Neural cell (in vitro differentiated cells): ENCODE results near the gene DPEP2. TPM values are rescaled to one million over a fixed set of nuclear protein-coding genes. Genes with fewer than 3 reads are reported as not detected.

Experiments
- H2AFZ ChIP-seq: fragments of 200-600, 300-800 bp; sonication (generic), shearing (Covaris generic); 2 replicates; pipeline ENCODE4 v1.6.0; 2014; ENCODE audit warnings: low read depth, mild to moderate bottlenecking, antibody characterized with exemption, low read length, moderate library complexity
- H3F3A ChIP-seq: fragments of 200-600 bp; shearing (Covaris generic); 2 replicates; pipeline ENCODE4 v1.6.1; 2016; ENCODE audit warnings: mild to moderate bottlenecking, moderate library complexity, mixed read lengths, antibody characterized with exemption, low read length; ENCODE audit not compliant: insufficient read depth, poor library complexity, severe bottlenecking
- H3K27ac ChIP-seq: fragments of 200-600, 300-800 bp; sonication (generic), shearing (Covaris generic); 2 replicates; pipeline ENCODE4 v1.5.1; 2014; ENCODE audit warnings: mild to moderate bottlenecking, low read length, moderate library complexity
- H3K27me3 ChIP-seq: fragments of 300-800, 200-600 bp; sonication (generic), shearing (Covaris generic); 2 replicates; pipeline ENCODE4 v1.6.0; 2014; ENCODE audit warnings: mild to moderate bottlenecking, low read depth, low read length, moderate library complexity; ENCODE audit not compliant: insufficient read depth
- H3K36me3 ChIP-seq: fragments of 300-800, 200-600 bp; sonication (generic), shearing (Covaris generic); 2 replicates; pipeline ENCODE4 v1.5.1; 2014; ENCODE audit warnings: mild to moderate bottlenecking, antibody characterized with exemption, low read length, moderate library complexity; ENCODE audit not compliant: insufficient read depth
- H3K4me2 ChIP-seq: fragments of 300-800, 200-600 bp; sonication (generic), shearing (Covaris generic); 2 replicates; pipeline ENCODE4 v1.6.0; 2014; ENCODE audit warnings: mild to moderate bottlenecking, low read length
- H3K4me3 ChIP-seq: fragments of 300-800, 200-600 bp; sonication (generic), shearing (Covaris generic); 2 replicates; pipeline ENCODE4 v1.5.1; 2014; ENCODE audit warnings: mild to moderate bottlenecking, low read length, moderate library complexity
- H3K79me2 ChIP-seq: fragments of 200-600 bp; shearing (Covaris generic); replicated peaks from 2 replicates; pipeline ENCODE4 v1.6.0; 2014; ENCODE audit warnings: mild to moderate bottlenecking, low read length, moderate library complexity; ENCODE audit not compliant: insufficient read depth
- H3K9ac ChIP-seq: fragments of 300-800, 200-600 bp; sonication (generic), shearing (Covaris generic); 2 replicates; pipeline ENCODE4 v1.6.1; 2016; ENCODE audit warnings: mild to moderate bottlenecking, low read length, mixed read lengths
- H3K9me2 ChIP-seq: fragments of 200-600 bp; shearing (Covaris generic); 2 replicates; pipeline ENCODE4 v1.6.1; 2016; ENCODE audit warnings: mild to moderate bottlenecking, low read length, mixed read lengths; ENCODE audit not compliant: insufficient read depth
- H3K9me3 ChIP-seq: fragments of 200-600, 300-800 bp; sonication (generic), shearing (Covaris generic); 2 replicates; pipeline ENCODE4 v1.6.1; 2016; ENCODE audit warnings: mild to moderate bottlenecking, mixed run types, low read length, moderate library complexity, mixed read lengths
- H4K20me1 ChIP-seq: fragments of 200-600 bp; shearing (Covaris generic); 2 replicates; pipeline ENCODE4 v1.6.1; 2016; ENCODE audit warnings: mild to moderate bottlenecking, mixed run types; ENCODE audit not compliant: insufficient read depth
- EP300 ChIP-seq: fragments of 450-650 bp; conservative IDR thresholded peaks from 2 replicates; pipeline ENCODE4 v1.6.1; 2014; ENCODE audit warnings: antibody characterized with exemption, mild to moderate bottlenecking, moderate library complexity; ENCODE audit not compliant: poor library complexity, severe bottlenecking
- EZH2 ChIP-seq: fragments of 200-600, 300-800 bp; shearing (Covaris generic), sonication (generic); IDR thresholded peaks from 2 replicates; pipeline ENCODE4 v1.6.1; 2014; ENCODE audit warnings: antibody characterized with exemption, low read length, borderline replicate concordance, mild to moderate bottlenecking; ENCODE audit not compliant: insufficient read depth, poor library complexity, severe bottlenecking
- MXI1 ChIP-seq: fragments of 450-650 bp; conservative IDR thresholded peaks from 2 replicates; pipeline ENCODE4 v1.6.1; 2014; ENCODE audit warnings: antibody characterized with exemption, mild to moderate bottlenecking; ENCODE audit not compliant: poor library complexity, severe bottlenecking
- POLR2AphosphoS5 ChIP-seq: IDR thresholded peaks from 2 replicates; pipeline ENCODE4 v1.6.1; 2012
- RAD21 ChIP-seq: fragments of 450-650 bp; conservative IDR thresholded peaks from 2 replicates; pipeline ENCODE4 v1.6.1; 2014; ENCODE audit warnings: antibody characterized with exemption, mild to moderate bottlenecking, moderate library complexity
- REST ChIP-seq: IDR thresholded peaks from 2 replicates; pipeline ENCODE4 v1.6.1; 2012; ENCODE audit warnings: borderline replicate concordance
- SMC3 ChIP-seq: fragments of 450-650 bp; conservative IDR thresholded peaks from 2 replicates; pipeline ENCODE4 v1.6.1; 2014; ENCODE audit warnings: antibody characterized with exemption, mild to moderate bottlenecking, moderate library complexity; ENCODE audit not compliant: poor library complexity
- TAF1 ChIP-seq: IDR thresholded peaks from 2 replicates; pipeline ENCODE4 v1.6.1; 2012; ENCODE audit warnings: low read depth
- polyA plus RNA-seq: library from polyadenylated mRNA; depleted of rRNA; stranded (reverse); fragments of >200 nt; gene quantifications from 2 replicates; pipeline ENCODE4 v1.2.3, GENCODE V29; 2014
- TF ChIP-seq, protein P1 (sequence below): fragments of 450-650 bp; IDR thresholded peaks from 2 replicates; pipeline ENCODE4 v1.5.1; 2014; ENCODE audit warnings: antibody characterized with exemption, mild to moderate bottlenecking, moderate library complexity; ENCODE audit not compliant: poor library complexity, severe bottlenecking

DPEP2 gene
- polyA plus RNA-seq, 1 donor from 2014 or later: not detected

DNA sequence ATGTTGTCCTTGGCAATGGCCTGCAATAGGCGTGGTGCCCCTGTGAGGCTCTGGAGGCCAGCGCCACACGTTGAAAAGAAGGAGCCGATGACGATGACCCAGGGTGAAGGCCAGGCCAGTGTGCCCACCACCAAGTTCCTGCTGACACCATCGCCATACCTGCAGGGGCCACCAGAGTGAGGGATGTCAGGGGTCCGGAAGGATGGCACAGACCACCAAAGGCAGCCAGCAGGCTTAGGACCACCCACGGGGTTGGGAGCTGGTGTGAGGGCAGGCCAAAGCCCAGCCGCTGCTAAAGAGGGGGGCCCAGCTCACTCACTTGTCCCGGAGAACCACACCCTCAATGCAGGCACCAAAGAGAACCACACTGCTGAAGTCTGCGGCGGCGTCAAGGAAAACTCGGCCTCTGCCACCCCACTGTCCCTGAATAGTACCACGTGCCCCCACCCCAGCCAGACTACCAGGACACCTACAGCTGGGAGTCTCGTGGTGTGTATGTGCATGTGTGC, 48.9 kb downstream of the DPEP2 start:
- no peak overlapping the region for H3K9ac ChIP-seq
- no peaks in the 10 kb centered on the region for H4K20me1 ChIP-seq
- no peaks in the 10 kb centered on the region for H3K36me3 ChIP-seq
- H3K79me2 ChIP-seq: no peaks in the 10 kb centered on the region
- H3K9me3 ChIP-seq: no peaks in the 10 kb centered on the region
- no peaks in the 10 kb centered on the region for H3K9me2 ChIP-seq
- H3K27me3 ChIP-seq: no peaks in the 10 kb centered on the region
- H3K4me3 ChIP-seq: no peak overlapping the region
- no peak overlapping the region for H2AFZ ChIP-seq
- H3K27ac ChIP-seq: no peak overlapping the region
- H3F3A ChIP-seq: no peaks in the 10 kb centered on the region
- H3K4me2 ChIP-seq: no peak overlapping the region
- TF ChIP-seq, protein P1, sequence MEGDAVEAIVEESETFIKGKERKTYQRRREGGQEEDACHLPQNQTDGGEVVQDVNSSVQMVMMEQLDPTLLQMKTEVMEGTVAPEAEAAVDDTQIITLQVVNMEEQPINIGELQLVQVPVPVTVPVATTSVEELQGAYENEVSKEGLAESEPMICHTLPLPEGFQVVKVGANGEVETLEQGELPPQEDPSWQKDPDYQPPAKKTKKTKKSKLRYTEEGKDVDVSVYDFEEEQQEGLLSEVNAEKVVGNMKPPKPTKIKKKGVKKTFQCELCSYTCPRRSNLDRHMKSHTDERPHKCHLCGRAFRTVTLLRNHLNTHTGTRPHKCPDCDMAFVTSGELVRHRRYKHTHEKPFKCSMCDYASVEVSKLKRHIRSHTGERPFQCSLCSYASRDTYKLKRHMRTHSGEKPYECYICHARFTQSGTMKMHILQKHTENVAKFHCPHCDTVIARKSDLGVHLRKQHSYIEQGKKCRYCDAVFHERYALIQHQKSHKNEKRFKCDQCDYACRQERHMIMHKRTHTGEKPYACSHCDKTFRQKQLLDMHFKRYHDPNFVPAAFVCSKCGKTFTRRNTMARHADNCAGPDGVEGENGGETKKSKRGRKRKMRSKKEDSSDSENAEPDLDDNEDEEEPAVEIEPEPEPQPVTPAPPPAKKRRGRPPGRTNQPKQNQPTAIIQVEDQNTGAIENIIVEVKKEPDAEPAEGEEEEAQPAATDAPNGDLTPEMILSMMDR: no peak
- TF ChIP-seq EZH2: no peak
- TF ChIP-seq EP300: no peak
- no peak for TF ChIP-seq SMC3

GRCh38 chr16:67949645-67950044, 49.6 kb downstream of the DPEP2 start:
- Histone ChIP-seq H3K9me2 (no peaks in the 10 kb centered on the region), H3K79me2 (no peaks in the 10 kb centered on the region), H3K27me3 (no peaks in the 10 kb centered on the region), H3K9me3 (no peaks in the 10 kb centered on the region), H3K4me3 (no peak overlapping the region), H3K4me2 (no peak overlapping the region), H4K20me1 (no peaks in the 10 kb centered on the region), H3K27ac (no peak overlapping the region), H3K36me3 (no peaks in the 10 kb centered on the region), H2AFZ (no peak overlapping the region), H3F3A (no peaks in the 10 kb centered on the region), H3K9ac (no peak overlapping the region)
- no peak for TF ChIP-seq REST
- no peak for TF ChIP-seq MXI1
- TF ChIP-seq EP300: no peak
- TF ChIP-seq POLR2AphosphoS5: no peak
- no peak for TF ChIP-seq EZH2
- TF ChIP-seq RAD21: no peak
- no peak for TF ChIP-seq SMC3
- TF ChIP-seq, protein P1: no peak
- no peak for TF ChIP-seq TAF1
